NCI-H446 treated with DMSO at 0.1 percent for 48 hours (cell line): ENCODE measurements around the gene SCCPDH.

ENCODE experiments used
- DNase-seq: peaks from one replicate; lab custom pipeline; 2025; lab: John Stamatoyannopoulos, UW

The SCCPDH gene

GRCh38 chr1:246785494-246786111 is 61.4 kb downstream of the SCCPDH start:
- DNase-seq: no peak

GRCh38 chr1:246786606-246787238 is 62.5 kb downstream of the SCCPDH start:
- no peak for DNase-seq

GRCh38 chr1:246787781-246788513 is 63.7 kb downstream of the SCCPDH start:
- no peak for DNase-seq

GRCh38 chr1:246788895-246789338 is 64.7 kb downstream of the SCCPDH start:
- DNase-seq: no peak

- no peak for DNase-seq
Measured at GRCh38 chr1:246789454-246790339, 65.5 kb downstream of the SCCPDH start.

GRCh38 chr1:246790364-246790763 is 66.2 kb downstream of the SCCPDH start:
- DNase-seq: no peak

GRCh38 chr1:246790833-246791232 is 66.6 kb downstream of the SCCPDH start:
- no peak for DNase-seq

GRCh38 chr1:246791303-246791918 is 67.2 kb downstream of the SCCPDH start:
- DNase-seq: no peak

GRCh38 chr1:246792603-246793002 is 68.4 kb downstream of the SCCPDH start:
- no peak for DNase-seq

GRCh38 chr1:246793356-246793896 is 69.2 kb downstream of the SCCPDH start:
- DNase-seq: no peak

GRCh38 chr1:246794048-246794827 is 70.0 kb downstream of the SCCPDH start:
- no peak for DNase-seq

GRCh38 chr1:246794828-246795671 is 70.8 kb downstream of the SCCPDH start:
- no peak for DNase-seq

GRCh38 chr1:246795906-246796694 is 71.9 kb downstream of the SCCPDH start:
- DNase-seq: no peak

- no peak for DNase-seq
Measured at GRCh38 chr1:246797157-246797556, 72.9 kb downstream of the SCCPDH start.

GRCh38 chr1:246797597-246797996 is 73.4 kb downstream of the SCCPDH start:
- no peak for DNase-seq

- DNase-seq: no peak
Measured at GRCh38 chr1:246798107-246798506, 73.9 kb downstream of the SCCPDH start.

- DNase-seq: no peak
Measured at GRCh38 chr1:246798606-246799496, 74.6 kb downstream of the SCCPDH start.

- no peak for DNase-seq
Measured at GRCh38 chr1:246800356-246800755, 76.1 kb downstream of the SCCPDH start.
